ENCODE measurements around the gene EFCAB11. TPM values are rescaled to one million over a fixed set of nuclear protein-coding genes. Genes with fewer than 3 reads are reported as not detected.

The EFCAB11 gene
- total RNA-seq, 1 experiment from 2014 or later = 15.5 TPM

DNA sequence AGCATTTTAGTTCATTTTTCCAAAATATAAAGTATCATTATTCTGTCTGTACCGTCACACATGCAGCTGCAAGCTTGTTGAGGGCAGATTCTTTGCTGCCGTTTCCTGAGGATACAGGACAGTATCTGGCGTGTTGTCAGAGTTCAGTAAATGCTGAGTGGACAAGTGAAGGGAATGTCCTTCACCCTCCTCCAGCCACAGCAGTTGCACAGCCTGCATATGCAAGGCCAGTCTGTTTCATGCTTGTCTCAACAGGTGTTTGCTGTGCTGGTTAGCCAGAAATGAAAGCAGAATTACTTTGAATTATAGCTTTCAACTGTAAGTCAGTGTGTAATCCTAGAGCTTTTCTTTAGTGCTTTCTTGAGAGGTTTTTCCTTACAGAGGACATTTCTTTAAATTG, 37.7 kb upstream of the EFCAB11 start:
- CTCF ChIA-PET = interaction anchor here (0.9 kb wide), 1 partner anchor 19 kb away, joined by 3 read pairs; no protein-coding TSS in a partner anchor
- peaks cover 45% of the 10 kb centered on the region for H3K36me3 Mint-ChIP-seq
- TF ChIP-seq, protein P1, sequence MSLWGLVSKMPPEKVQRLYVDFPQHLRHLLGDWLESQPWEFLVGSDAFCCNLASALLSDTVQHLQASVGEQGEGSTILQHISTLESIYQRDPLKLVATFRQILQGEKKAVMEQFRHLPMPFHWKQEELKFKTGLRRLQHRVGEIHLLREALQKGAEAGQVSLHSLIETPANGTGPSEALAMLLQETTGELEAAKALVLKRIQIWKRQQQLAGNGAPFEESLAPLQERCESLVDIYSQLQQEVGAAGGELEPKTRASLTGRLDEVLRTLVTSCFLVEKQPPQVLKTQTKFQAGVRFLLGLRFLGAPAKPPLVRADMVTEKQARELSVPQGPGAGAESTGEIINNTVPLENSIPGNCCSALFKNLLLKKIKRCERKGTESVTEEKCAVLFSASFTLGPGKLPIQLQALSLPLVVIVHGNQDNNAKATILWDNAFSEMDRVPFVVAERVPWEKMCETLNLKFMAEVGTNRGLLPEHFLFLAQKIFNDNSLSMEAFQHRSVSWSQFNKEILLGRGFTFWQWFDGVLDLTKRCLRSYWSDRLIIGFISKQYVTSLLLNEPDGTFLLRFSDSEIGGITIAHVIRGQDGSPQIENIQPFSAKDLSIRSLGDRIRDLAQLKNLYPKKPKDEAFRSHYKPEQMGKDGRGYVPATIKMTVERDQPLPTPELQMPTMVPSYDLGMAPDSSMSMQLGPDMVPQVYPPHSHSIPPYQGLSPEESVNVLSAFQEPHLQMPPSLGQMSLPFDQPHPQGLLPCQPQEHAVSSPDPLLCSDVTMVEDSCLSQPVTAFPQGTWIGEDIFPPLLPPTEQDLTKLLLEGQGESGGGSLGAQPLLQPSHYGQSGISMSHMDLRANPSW (CRISPR knock-in tag; conservative IDR thresholded peaks at IDR 0.05; ENCODE audit: low read depth) = no peak
- TF ChIP-seq RORB (CRISPR knock-in tag; IDR thresholded peaks at IDR 0.05) = no peak
- ATAC-seq (no peak), DNase-seq (ENCODE audit: low spot score) (no peak)
- POLR2A ChIA-PET = no interaction called here
- peaks cover 27% of the 10 kb centered on the region for H3K4me1 Mint-ChIP-seq
- no peak overlapping the region for H3K4me3 Mint-ChIP-seq
- H3K27me3 Mint-ChIP-seq (ENCODE audit: low read depth) = no peaks in the 10 kb centered on the region
- no peaks in the 10 kb centered on the region for H3K9me3 Mint-ChIP-seq
- H3K27ac Mint-ChIP-seq = no peak overlapping the region

GRCh38 chr14:89990623-89991275, 36.2 kb upstream of the EFCAB11 start:
- Mint-ChIP-seq H3K4me1 (peaks cover 41% of the 10 kb centered on the region), H3K36me3 (peaks cover 40% of the 10 kb centered on the region), H3K27me3 (ENCODE audit: low read depth) (no peaks in the 10 kb centered on the region), H3K27ac (no peak overlapping the region), H3K9me3 (no peaks in the 10 kb centered on the region), H3K4me3 (no peak overlapping the region)
- no peak for DNase-seq (ENCODE audit: low spot score)
- CTCF ChIA-PET = no interaction called here
- POLR2A ChIA-PET = no interaction called here
- TF ChIP-seq FOXK1 (CRISPR knock-in tag; IDR thresholded peaks at IDR 0.05) = no peak
- TF ChIP-seq SMAD4 (CRISPR knock-in tag; IDR thresholded peaks at IDR 0.05) = no peak
- TF ChIP-seq MYBL2 (CRISPR knock-in tag; IDR thresholded peaks at IDR 0.05) = no peak
- no peak for TF ChIP-seq NR3C1 (CRISPR knock-in tag; conservative IDR thresholded peaks at IDR 0.05; ENCODE audit: low read depth)
- TF ChIP-seq, protein P2, sequence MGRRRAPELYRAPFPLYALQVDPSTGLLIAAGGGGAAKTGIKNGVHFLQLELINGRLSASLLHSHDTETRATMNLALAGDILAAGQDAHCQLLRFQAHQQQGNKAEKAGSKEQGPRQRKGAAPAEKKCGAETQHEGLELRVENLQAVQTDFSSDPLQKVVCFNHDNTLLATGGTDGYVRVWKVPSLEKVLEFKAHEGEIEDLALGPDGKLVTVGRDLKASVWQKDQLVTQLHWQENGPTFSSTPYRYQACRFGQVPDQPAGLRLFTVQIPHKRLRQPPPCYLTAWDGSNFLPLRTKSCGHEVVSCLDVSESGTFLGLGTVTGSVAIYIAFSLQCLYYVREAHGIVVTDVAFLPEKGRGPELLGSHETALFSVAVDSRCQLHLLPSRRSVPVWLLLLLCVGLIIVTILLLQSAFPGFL (CRISPR knock-in tag; IDR thresholded peaks at IDR 0.05; ENCODE audit: borderline replicate concordance) = no peak
- no peak for TF ChIP-seq KAT7 (CRISPR knock-in tag; IDR thresholded peaks at IDR 0.05; ENCODE audit: borderline replicate concordance)
- TF ChIP-seq MXD4 (CRISPR knock-in tag; IDR thresholded peaks at IDR 0.05; ENCODE audit: borderline replicate concordance) = no peak
- TF ChIP-seq AR (CRISPR knock-in tag; IDR thresholded peaks at IDR 0.05) = no peak
- TF ChIP-seq TEAD4 (CRISPR knock-in tag; IDR thresholded peaks at IDR 0.05) = no peak
- TF ChIP-seq GTF2I (CRISPR knock-in tag; conservative IDR thresholded peaks at IDR 0.05) = no peak
- TF ChIP-seq, protein P3, sequence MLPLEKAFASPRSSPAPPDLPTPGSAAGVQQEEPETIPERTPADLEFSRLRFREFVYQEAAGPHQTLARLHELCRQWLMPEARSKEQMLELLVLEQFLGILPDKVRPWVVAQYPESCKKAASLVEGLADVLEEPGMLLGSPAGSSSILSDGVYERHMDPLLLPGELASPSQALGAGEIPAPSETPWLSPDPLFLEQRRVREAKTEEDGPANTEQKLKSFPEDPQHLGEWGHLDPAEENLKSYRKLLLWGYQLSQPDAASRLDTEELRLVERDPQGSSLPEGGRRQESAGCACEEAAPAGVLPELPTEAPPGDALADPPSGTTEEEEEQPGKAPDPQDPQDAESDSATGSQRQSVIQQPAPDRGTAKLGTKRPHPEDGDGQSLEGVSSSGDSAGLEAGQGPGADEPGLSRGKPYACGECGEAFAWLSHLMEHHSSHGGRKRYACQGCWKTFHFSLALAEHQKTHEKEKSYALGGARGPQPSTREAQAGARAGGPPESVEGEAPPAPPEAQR (CRISPR knock-in tag; IDR thresholded peaks at IDR 0.05) = no peak
- TF ChIP-seq ZNF317 (CRISPR knock-in tag; IDR thresholded peaks at IDR 0.05; ENCODE audit: borderline replicate concordance, low read depth) = no peak
- TF ChIP-seq IRF1 (CRISPR knock-in tag; IDR thresholded peaks at IDR 0.05) = no peak
- no peak for TF ChIP-seq ELF4 (CRISPR knock-in tag; IDR thresholded peaks at IDR 0.05; ENCODE audit: low read depth)
- TF ChIP-seq, protein P4, sequence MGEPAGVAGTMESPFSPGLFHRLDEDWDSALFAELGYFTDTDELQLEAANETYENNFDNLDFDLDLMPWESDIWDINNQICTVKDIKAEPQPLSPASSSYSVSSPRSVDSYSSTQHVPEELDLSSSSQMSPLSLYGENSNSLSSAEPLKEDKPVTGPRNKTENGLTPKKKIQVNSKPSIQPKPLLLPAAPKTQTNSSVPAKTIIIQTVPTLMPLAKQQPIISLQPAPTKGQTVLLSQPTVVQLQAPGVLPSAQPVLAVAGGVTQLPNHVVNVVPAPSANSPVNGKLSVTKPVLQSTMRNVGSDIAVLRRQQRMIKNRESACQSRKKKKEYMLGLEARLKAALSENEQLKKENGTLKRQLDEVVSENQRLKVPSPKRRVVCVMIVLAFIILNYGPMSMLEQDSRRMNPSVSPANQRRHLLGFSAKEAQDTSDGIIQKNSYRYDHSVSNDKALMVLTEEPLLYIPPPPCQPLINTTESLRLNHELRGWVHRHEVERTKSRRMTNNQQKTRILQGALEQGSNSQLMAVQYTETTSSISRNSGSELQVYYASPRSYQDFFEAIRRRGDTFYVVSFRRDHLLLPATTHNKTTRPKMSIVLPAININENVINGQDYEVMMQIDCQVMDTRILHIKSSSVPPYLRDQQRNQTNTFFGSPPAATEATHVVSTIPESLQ (CRISPR knock-in tag; IDR thresholded peaks at IDR 0.05) = no peak
- ATAC-seq = no peak
